Activated T-helper 1 cell treated with anti-CD3 and anti-CD28 coated beads, Interleukin-2, amount 50 U/mL, for 16 hours (primary cell): Measurements from ENCODE around the gene FHL1.
"Not testable (repeated sequence)": the region's sequence is repeated elsewhere in the genome, so short reads cannot be mapped to it uniquely, and the experiment has no call there.

Experiments used
- DNase-seq, 2 donors: peaks; one replicate each; pipeline ENCODE4 v3.0.0-alpha.2; 2020; ENCODE audit warnings: low read depth in 1 of 2, low spot score in 1 of 2

The FHL1 gene

DNA sequence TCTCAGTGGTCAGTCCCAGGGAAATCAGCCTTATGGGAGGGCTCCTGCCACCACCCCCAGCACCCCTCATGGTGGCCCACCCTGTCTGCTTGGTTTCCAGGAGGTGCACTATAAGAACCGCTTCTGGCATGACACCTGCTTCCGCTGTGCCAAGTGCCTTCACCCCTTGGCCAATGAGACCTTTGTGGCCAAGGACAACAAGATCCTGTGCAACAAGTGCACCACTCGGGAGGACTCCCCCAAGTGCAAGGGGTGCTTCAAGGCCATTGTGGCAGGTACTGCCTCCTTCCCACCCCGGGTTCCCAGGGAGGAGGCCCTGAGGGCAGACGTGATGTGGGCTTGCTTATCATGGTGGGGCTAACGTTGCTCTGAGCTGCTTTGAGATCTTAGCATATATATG is 59.6 kb downstream of the FHL1 start:
- DNase-seq: no peak

DNA sequence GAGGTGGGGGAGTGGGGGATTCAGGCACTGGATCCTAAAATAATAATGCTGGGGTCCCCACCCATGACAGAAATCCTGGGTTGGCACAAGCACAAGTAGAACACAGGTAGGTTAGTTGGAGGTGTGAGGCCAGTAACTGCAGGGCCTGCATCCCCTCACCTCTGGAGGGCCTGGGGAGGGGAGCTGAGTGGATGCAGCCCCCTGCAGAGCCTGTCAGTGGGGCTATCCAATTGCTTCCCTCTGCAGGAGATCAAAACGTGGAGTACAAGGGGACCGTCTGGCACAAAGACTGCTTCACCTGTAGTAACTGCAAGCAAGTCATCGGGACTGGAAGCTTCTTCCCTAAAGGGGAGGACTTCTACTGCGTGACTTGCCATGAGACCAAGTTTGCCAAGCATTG is 60.2 kb downstream of the FHL1 start:
- no peak for DNase-seq

DNA sequence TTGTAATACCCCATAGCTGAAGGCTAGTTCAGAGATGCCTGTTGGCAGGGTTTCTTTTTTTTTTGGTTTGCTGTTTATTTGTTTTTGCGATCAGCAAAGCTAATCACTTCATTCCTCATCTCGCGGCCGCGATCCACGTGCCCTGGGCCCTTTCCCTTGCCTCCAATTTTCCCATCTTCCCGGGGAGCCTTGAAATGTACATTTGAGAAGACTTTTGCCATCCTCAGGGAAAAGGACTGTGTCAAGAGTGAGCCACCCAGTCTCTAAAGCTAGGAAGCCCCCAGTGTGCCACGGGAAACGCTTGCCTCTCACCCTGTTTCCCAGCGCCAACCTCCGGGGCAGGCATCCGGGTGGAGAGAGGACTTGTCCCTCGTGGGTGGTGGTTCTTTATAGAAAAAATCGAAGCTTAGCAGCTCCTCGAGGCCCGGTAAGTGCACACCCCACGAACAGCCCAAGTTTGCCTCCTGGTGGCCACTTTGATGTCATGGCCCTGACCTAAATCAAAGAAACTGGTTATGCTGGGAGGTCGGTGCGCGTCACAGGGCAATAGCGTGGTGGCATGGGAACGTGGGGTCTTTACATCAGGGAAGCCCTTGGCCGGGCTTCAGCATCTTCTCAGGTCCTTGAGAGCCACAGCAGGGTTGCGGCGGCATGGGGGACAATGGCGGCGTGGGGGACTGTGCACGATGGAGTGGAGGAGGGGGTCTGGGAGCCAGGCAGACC is 61.8 kb downstream of the FHL1 start:
- no peak for DNase-seq

GRCh38 chrX:136209751-136210150 is 62.4 kb downstream of the FHL1 start:
- no peak for DNase-seq

DNA sequence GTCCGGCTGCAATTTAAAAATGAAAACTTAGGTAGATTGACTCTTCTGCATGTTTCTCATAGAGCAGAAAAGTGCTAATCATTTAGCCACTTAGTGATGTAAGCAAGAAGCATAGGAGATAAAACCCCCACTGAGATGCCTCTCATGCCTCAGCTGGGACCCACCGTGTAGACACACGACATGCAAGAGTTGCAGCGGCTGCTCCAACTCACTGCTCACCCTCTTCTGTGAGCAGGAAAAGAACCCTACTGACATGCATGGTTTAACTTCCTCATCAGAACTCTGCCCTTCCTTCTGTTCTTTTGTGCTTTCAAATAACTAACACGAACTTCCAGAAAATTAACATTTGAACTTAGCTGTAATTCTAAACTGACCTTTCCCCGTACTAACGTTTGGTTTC is 62.9 kb downstream of the FHL1 start:
- DNase-seq: no peak

- DNase-seq: no peak
Measured at GRCh38 chrX:136210806-136211205, 63.5 kb downstream of the FHL1 start.

DNA sequence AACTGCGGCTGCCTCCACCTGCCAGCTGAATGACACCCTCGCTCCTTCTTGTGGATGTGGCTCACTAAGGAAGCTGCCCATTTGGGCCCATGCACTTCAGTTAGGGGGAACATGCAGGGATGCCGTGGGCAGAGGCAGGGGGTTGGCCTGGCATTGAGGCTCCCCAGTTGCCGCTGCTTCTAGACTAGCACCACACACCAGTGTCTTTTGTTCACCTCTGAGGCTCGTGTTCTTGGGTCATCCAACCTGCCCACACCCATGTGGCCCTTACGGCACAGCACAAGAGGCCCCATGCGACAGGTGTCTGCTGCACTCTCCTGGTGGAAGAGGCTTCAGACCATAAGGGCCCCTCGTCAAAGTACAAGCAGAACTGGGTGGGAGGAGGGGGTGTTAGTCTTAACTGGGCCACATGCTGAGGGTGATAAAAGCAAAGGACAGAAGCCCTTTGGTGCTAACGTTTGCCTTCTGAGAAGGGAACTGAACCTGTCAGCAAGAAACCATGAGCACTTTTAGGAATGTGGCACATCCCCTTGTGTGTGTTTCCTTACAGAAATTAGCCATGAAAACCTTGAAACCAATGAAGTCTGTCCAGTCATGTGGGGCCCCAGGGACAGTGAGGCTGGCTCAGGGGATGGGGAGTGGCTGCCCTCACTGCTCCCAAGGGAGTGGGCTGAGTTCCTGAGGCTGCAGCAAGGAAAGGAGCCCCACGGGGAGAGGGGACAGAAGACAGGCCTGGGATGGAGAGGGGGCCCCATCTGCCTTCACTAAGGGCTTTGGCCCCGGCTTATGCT is 64.6 kb downstream of the FHL1 start:
- no peak for DNase-seq

DNA sequence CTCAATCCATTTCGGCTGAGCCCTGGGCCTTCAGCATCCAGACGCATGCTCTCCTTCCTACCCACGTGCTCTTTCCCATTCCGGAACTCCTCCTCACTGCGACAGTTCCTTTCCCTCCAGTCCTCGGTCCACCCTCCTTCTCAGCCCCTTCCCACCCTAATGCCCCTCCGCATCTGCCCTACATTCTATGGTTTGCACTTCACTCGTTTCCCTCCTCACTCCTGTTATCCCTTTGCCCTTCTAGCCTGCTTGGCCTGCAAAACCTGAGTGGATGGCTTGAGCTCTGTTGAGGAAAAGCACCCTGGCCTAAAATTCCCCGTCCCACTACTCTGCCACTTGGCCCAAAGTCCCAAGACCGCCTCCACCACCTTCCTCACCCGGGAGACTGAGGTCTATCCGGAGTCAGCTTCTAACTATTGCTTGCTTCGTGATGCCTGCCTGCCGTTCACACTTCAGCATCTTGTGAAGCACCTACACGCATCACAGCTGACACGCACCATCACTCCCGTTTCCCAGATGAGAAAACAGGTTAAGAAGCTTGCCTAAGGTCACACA is 65.3 kb downstream of the FHL1 start:
- no peak for DNase-seq

- DNase-seq: no peak
Measured at GRCh38 chrX:136214551-136214950, 67.2 kb downstream of the FHL1 start.

GRCh38 chrX:136215559-136215958 is 68.2 kb downstream of the FHL1 start:
- no peak for DNase-seq

DNA sequence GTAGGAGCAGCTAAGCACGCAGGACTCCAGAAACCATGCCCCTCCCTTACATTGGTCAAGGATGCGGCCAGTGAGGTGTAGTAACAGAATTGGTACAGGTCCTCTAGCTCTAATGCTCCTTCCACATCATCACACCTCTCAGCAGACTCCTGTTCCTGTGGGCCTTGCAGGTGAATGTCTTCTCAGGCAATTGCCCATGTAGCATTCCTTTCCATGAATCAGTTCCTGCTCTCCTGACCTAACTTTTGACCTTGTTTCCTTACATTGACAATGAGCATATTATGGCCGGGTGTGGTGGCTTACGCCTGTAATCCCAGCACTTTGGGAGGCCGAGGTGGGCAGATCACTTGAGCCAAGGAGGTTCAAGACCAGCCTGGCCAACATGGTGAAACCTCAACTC is 72.6 kb downstream of the FHL1 start:
- no peak for DNase-seq

DNA sequence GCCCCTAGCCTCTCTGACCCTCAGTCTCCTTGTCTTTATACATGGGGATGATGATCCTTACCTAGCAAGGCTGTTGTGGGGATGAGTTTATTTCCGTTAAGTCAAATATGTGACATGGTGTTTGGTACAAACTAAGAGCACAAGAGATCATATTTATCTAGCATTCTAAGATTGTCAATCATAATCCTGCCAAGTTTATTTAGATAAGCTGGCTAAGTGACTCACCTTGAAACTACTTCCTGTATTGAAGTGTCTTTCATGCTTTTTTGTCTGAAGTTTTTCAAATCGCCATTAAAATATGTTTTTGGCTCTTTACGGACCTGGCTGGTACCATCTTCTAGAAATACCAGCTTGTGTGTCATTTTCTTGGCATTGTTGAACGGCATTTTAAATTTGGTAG is 73.2 kb downstream of the FHL1 start:
- DNase-seq: no peak

GRCh38 chrX:136220951-136221350 is 73.6 kb downstream of the FHL1 start:
- no peak for DNase-seq

DNA sequence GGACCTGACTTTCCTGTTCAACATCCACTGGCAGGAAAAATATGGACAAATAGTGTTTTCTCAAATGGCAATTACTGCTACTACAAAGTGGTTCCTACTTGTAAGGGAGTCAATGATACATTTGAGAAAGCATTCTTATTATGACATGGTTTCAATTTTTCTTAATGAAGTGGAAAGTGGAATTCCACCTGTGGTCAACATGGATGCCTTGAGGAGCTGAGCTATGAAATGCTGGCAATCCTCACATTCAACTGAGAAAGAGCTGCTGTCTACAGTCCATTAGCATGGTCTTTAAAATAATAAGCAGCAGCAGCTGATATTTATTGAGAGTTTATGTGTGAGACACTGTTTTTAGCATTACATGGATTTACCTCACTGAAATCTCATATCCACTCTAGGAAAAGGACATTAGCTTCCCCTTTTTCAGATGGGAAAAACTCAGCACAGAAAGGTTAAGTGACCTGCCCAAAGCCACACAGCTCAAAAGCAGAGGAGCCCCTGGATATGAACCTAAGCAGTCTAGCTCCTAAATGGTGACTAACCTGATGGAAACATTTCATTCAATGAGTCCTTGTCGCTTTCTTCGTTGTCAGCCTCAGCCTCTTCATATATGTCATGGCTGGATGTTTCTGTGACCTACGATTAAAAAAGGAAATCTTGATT is 74.6 kb downstream of the FHL1 start:
- no peak for DNase-seq

- no peak for DNase-seq
Measured at GRCh38 chrX:136227074-136227473, 79.7 kb downstream of the FHL1 start.

GRCh38 chrX:136227948-136228838 is 80.9 kb downstream of the FHL1 start:
- no peak for DNase-seq

DNA sequence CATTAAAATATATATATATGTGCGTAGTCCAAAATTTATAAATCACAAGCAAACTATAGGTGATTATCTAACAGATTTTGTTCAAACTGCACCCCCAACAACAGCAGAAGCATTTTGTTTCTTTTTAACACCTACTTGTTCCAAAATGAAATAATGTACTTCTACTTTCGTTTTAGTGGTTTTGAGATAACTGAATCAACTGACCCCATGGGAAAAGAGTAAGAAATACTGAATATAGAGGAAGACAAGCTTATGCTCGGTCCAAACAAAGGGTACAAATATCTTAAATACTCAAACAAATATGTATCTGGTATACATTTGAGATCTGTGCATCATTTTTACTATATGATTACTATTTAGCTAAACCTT is 81.5 kb downstream of the FHL1 start:
- DNase-seq: no peak

GRCh38 chrX:136237074-136237473 is 89.7 kb downstream of the FHL1 start:
- no peak for DNase-seq

DNA sequence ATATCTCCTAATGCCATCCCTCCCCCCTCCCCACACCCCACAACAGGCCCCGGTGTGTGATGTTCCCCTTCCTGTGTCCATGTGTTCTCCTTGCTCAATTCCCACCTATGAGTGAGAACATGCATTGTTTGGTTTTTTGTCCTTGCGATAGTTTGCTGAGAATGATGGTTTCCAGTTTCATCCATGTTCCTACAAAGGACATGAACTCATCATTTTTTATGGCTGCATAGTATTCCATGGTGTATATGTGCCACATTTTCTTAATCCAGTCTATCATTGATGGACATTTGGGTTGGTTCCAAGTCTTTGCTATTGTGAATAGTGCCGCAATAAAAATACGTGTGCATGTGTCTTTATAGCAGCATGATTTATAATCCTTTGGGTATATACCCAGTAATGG is 90.5 kb downstream of the FHL1 start:
- not testable (repeated sequence) for DNase-seq

- no peak for DNase-seq
Measured at GRCh38 chrX:136246201-136246600, 98.9 kb downstream of the FHL1 start.
